Thyroid gland (tissue), 4 donors: ENCODE data around the gene PGK1.

Experiments used
- CTCF ChIP-seq, 6 experiments: fragments of 200-600 bp in 3 of 6; fragments of 450-650 bp in 3 of 6; sonication (generic) in 3 of 6; IDR thresholded peaks; one replicate each; pipeline ENCODE4 v1.5.1; 2016 to 2019; ENCODE audit warnings: antibody characterized with exemption in 6 of 6, mild to moderate bottlenecking in 2 of 6, inconsistent platforms in 1 of 6, moderate library complexity in 1 of 6
- POLR2A ChIP-seq, 2 donors: fragments of 450-650 bp; IDR thresholded peaks; one replicate each; pipeline ENCODE4 v1.6.1; 2017; ENCODE audit warnings: antibody characterized with exemption in 2 of 2, mild to moderate bottlenecking in 2 of 2, moderate library complexity in 1 of 2

DNA sequence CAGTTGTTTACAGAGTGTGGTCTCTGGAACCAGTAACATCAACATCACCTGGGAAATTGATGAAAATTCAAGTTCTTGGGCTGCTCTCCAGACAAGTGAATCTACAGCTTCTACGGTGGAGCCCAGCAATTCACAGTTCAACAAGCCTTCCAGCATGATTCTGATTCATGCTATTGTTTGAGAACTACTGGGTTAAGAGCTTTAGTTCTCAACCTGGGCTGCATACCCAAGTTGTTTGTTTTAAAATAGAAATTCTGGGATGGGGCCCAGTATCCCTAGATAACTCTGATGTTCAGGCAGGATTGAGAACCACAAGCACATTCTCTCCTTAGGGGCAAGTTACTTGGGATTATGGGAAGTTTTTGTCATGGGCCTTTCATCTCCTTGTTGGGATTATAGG lies 37.9 kb upstream of the PGK1 start:
- TF ChIP-seq POLR2A (IDR thresholded peaks at IDR 0.05) = no peak
- no peak for TF ChIP-seq CTCF (IDR thresholded peaks at IDR 0.05)
